ENCODE measurements around the gene RPTOR. TPM values are rescaled to one million over a fixed set of nuclear protein-coding genes. Genes with fewer than 3 reads are reported as not detected.

RPTOR gene
- total and polyA plus RNA-seq, 10 of the 15 experiments (the other 5 are each of a cell fraction or from before 2014, with no cell fraction given): 0.18 to 32.1 (median 7.8) TPM

DNA sequence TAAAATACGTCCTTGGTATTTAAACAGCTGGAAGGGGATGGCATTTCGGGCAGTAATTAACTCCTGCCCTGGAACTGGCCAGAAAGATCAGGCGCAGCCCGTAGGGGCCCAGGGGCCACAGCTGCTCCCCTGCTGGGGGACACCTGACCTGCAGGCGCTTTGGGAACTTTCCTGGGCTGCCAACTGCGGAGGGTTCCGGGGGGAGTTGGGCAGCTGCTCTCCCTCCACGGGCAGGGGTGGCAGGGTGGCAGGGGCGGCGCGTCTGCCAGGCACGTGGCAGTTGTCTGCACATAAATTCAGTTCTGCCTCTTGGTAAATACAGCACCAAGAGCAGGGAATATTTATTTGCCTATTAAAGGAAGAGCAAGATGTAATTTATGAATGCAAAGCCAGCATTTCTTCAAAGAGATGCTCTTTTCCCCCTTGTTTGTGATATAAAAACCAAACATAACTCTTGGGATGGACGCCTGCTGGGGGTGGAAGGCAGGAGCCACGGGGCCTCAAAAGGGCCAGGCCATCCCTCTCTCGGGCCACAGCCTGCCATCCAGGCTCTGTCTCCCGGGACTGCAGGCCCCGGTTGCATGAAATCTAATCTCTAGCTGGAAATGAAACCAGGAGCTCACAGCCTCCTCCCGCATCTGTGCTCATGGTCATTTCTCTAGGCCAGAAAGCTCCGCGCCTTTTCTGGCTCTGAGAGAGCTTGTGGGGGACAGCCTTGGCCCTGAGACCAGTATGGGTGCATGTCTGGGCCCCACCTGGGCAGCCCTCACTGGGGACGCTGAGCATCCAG, 417.1 kb downstream of the RPTOR start (continued):
- TF ChIP-seq, protein P1, sequence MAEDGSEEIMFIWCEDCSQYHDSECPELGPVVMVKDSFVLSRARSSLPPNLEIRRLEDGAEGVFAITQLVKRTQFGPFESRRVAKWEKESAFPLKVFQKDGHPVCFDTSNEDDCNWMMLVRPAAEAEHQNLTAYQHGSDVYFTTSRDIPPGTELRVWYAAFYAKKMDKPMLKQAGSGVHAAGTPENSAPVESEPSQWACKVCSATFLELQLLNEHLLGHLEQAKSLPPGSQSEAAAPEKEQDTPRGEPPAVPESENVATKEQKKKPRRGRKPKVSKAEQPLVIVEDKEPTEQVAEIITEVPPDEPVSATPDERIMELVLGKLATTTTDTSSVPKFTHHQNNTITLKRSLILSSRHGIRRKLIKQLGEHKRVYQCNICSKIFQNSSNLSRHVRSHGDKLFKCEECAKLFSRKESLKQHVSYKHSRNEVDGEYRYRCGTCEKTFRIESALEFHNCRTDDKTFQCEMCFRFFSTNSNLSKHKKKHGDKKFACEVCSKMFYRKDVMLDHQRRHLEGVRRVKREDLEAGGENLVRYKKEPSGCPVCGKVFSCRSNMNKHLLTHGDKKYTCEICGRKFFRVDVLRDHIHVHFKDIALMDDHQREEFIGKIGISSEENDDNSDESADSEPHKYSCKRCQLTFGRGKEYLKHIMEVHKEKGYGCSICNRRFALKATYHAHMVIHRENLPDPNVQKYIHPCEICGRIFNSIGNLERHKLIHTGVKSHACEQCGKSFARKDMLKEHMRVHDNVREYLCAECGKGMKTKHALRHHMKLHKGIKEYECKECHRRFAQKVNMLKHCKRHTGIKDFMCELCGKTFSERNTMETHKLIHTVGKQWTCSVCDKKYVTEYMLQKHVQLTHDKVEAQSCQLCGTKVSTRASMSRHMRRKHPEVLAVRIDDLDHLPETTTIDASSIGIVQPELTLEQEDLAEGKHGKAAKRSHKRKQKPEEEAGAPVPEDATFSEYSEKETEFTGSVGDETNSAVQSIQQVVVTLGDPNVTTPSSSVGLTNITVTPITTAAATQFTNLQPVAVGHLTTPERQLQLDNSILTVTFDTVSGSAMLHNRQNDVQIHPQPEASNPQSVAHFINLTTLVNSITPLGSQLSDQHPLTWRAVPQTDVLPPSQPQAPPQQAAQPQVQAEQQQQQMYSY (CRISPR knock-in tag; IDR thresholded peaks at IDR 0.05): no peak
- no peak for TF ChIP-seq E2F8 (IDR thresholded peaks at IDR 0.05; ENCODE audit: low read depth, partially characterized antibody)
- TF ChIP-seq, protein P2, sequence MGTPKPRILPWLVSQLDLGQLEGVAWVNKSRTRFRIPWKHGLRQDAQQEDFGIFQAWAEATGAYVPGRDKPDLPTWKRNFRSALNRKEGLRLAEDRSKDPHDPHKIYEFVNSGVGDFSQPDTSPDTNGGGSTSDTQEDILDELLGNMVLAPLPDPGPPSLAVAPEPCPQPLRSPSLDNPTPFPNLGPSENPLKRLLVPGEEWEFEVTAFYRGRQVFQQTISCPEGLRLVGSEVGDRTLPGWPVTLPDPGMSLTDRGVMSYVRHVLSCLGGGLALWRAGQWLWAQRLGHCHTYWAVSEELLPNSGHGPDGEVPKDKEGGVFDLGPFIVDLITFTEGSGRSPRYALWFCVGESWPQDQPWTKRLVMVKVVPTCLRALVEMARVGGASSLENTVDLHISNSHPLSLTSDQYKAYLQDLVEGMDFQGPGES (IDR thresholded peaks at IDR 0.05): no peak
- no peak for TF ChIP-seq ZNF274 (IDR thresholded peaks at IDR 0.05; ENCODE audit: insufficient read depth, insufficient read length)
